GM21423 (cell line): ENCODE results near the gene SOX6.

Experiments
- ATAC-seq: cut with Tn5 transposase; IDR thresholded peaks from one replicate; pipeline ENCODE4 v1.9.1; 2021; ENCODE audit warnings: mild to moderate bottlenecking, moderate library complexity; ENCODE audit not compliant: unreplicated experiment

SOX6 gene

DNA sequence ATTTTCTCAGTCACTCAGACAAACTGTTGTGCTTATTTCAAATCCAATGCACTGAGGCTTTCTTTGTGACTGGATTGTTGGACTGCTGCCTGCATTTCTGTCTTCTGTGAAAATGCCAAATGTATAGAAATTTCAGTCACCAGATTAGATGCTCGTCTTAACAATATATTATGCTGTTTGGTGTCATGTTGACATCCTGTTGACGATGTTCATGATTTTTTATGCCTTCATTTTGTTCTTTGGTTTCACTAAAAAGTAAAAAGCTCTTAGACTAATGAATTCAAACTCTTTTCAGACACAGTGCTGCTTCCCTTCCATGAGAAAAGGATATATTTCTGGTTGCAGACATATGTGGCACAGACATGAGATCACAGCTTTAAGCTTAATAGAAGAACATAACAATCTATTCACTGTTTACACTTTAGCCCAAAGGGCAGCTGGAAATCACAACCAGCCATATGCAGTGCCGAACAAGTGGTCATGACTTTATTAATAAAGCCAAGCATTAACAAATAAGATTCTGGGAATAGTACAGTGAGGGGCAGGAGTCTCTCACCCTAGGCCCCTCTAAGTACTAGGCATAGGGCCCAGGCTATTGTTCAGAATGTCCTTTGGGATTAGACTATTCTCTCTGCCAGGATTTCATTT lies 9.4 kb upstream of the SOX6 start:
- ATAC-seq, result no peak

DNA sequence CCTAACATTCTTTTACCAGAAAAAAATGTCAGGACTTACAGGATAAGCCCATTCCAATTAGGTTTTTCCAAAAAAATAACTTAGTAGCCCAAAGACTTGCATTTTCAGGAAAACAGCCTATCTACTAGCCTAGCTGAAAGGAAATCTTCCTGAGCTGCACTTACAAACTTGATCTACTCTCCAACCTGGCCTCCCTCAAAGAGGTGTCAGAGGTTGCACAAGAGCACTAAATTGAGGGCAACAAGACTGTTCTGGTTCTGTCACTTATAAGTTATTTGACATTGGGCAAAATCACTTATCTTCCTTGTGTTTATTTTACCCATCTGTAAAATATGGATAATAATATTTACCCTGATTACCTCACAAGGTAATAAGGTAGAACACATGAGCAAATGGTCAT lies 7.9 kb upstream of the SOX6 start:
- no peak for ATAC-seq

DNA sequence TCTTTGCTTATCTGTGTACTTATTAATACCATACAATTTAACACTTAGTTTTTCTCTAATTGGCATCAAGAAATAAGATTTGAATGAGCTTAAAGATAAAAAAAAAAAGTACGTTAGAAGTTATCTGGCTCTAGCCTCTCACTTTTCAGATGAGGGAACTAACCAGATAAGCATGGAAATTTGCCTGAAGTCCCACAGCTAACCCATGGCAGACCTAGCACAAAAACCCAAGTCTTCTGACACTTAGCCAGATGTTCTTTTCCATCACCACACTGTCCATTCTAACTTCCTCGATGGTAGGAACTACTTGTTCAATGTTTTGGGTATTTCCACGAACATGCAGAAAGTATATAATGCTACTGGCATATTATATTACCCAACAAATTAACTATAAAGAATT lies 7.4 kb upstream of the SOX6 start:
- no peak for ATAC-seq

DNA sequence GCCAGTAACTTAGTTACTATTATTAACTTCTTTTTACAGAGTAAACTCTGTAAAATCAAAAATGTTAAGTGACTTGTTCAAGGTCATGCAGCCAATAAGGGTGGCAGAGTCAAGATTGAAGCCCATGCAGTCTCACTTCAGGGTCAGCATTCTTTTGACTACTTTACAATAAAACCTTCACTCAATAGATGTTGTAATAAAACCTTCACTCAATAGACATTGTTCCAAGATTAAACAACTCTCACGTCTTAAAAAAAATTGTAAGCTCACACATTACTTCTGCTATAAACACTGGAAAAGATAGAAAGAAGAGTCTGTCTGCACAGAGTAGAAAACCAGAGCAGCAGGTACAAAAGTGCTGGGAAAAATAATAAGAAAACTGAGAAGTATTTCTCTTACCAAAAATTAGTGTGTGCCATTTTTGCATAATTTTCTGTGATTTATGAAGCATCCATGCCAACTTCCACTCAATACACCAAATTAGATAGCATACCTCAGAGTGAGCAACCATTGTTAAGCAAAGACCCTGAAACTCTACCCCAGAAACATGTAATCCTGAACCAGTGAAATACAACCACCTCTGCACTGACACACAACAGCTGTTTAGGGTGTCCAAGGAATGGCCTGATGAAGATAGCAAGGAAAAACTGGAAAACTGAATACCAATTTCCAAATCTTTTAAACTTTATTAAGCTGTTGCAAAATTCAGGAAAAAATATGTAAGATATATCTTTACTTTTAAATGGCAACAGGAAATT lies 4.9 kb upstream of the SOX6 start:
- ATAC-seq, result no peak

DNA sequence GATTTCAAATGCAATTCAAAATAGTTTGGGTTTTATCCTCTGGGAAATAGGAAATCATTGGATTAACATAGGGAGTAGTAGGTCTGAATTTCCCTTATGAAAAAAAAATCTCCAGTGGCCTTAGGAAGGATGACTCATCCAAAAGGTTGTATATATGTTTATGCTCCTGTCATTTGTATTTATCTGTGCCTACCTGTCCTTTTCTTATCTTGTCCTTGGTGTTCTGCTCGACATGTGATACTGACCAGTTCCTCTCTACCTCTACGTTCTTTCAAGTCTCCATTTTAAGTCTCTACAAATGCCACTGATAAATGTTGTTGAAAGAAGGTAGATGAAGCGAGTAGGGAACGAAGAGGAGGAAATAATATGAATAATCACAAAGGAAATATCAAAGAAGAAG lies 3.0 kb upstream of the SOX6 start:
- ATAC-seq, result no peak

DNA sequence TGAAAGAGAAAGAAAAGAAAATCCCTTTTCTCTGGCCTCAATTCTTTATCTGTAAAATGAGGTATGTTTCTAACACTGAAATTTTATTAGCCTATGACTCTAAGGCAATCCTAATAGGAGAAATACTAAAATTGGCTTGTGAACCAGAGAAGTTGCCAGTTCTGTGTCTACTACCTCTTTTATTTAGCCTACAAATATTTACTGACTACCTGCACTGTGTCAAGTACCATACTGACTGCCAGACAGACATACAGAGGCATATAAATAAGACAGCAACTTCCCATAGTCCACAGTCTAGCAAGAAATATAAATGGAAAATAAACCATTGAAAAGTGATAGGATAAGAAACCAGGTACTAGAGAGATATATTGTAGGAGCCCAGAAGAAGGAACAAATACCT lies 2.4 kb upstream of the SOX6 start:
- no peak for ATAC-seq

DNA sequence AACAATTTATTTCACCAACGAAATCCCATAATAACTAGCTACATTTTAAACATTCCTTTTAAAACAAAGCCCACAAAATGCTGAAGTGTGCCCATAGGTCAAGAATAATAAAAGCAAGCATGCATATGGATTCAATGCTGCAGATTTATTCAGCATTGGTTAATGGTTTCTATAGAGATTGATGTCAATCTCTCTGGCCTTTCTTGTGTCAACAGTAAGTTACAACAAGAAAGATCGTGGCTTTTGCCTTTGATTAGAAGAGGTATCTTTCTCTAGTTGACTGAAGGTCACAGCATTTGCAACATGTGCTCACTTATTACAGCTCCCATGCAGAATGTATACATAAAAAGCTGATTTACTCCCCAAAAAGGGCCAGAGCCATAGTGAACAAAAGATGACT lies 1.4 kb upstream of the SOX6 start:
- ATAC-seq, result no peak

DNA sequence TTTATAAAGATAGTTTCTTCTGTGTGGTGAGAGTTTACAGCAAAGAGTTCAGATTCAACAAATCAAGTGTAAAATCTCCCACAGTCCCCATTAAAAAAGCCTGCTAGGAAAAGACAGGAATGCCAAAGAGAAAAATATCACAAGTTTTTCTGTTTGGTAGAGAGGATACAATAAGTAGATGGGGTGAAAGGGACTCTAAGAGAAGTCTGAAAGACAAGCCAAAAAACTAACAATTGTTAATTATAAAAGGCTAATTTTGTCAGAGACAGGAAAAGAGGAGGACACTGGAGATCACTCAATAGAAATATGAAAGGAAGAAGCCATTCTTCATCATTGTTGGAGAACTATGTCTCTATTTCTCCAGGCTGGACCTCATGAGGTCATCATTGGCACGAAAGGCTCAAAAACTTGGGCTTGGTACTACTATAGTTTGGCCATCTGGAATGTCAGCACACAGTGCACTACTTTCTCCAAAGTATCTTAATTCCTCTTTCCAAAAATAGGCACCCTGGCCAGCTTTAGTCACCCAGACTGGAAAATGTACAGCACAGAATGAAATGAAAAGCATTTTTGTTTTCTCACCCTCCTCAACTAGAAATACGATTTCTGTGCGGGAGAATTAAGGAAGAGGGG lies 531 bp upstream of the SOX6 start:
- ATAC-seq, result no peak

DNA sequence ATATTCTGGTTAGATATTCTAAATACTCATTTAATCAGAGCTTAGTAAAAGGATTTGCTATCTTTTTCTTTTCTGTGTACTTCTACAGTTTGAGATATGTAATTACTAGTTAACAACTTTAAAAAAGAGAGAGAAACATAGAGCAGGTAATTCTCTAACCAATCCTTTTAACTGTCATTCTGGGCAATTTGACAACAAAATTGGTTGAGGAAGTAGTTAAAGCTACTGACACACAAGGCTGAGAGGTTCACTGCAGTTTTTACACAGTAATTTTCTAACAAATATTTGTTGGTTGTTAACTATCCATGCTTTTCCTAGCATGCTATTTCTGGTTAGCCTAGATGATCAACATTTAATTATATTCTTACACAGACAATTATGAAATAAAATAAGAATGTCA lies 3.6 kb downstream of the SOX6 start:
- no peak for ATAC-seq

DNA sequence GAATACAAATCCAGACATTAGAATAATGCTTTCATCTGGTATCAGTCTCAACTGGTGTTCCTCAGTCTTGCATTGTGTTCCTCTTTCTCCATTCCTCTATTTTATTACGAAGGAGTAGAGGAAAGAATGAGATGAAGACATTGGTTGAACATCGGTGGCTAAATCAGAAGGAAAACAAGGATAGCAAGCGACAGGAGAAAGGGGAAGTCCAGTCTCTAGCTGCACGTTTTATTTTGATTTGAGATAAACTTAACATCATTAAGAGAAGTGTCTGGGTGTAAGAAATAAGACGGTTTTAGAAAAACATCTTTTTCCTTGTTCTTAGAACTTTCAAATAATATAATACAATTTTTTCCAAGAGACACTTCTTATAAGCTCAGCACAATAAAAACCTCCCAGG lies 6.2 kb downstream of the SOX6 start:
- ATAC-seq, result no peak

DNA sequence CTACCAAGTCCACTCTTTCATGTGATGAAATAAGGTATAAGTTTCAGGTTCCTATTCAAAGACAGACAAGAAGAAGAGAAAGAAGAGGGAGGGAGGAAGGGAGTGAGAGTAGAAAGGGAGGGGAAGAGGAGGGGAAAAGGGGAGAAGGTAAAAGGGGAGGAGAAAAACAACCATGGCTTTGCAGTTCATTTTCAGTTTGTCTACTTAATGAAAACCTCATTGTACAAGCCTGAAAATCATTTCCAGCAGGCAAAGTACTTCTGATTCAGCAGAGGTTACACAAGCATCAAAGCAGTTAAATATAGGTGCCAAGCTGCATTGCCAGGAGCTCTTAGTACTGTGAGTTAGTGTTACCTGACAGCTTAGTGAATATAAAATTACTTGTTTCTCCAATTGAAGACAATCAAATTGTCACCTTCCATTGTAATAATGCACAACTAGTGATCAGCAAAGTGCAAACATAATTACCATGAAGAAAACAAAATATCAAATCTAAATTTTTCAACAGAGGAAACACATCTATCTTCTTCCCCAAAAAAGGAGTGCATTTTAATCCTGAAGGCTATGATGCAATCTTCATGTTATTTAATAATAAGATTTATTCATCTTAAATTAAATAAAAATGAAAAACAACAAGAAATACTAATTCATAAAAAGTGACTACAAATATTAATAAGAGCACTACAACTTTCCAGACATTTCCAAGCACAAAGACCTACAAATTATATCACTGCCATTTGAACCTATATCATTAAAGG lies 8.2 kb downstream of the SOX6 start:
- ATAC-seq, result no peak

DNA sequence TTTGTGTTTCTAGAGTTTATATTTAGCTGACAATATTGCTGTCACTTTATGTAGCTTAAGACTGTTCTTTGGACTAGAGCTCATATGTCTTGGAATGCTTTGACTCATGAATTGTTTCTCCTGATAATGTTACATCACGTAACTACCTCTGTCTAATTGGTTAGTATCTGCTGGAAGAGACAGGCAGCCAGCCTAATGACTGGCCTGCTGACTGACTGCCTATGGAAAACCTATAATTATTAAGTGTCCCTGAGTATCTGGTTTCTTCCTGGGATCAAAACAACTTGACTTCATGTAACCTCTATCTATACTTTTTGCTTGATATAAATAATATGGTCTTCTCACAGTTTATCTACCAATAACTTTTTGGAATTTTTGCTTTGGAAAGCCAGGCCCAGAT lies 9.4 kb downstream of the SOX6 start:
- no peak for ATAC-seq

DNA sequence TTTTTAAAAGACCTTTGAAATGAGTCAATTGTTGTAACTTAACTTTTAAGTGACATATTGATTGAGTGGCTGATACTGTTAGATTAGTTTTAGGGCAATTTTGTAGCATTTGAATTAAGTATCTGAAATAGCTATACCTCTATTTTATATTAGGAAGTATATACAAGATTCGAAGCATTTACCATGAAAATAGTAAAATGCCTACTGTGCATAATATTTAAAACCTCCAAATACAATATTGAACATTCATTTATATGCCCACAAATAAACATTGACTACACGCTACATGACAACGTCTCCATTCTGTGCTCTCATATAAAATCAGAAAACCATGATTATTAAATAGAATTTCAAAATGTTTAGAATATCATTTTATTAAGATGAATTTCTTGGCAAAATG lies 14.5 kb downstream of the SOX6 start:
- ATAC-seq, result no peak

DNA sequence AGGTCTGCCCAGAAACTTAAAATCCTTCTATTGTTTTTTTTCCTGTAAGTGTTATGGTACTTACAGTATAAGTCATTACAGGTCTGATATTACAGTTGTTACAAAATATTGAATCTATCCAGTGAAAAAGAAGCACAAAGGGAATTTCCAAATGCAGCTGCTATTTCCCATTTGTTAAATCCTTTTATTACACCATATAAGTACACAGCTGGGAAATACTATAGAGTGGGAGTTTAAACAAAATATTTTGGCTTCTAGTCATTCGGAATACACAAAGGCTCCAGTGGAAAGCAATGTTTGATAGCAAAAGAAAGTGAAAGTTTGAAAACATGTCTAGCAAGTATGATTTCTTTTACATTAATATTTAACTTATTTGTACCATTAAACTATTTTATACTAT lies 18.0 kb downstream of the SOX6 start:
- no peak for ATAC-seq

DNA sequence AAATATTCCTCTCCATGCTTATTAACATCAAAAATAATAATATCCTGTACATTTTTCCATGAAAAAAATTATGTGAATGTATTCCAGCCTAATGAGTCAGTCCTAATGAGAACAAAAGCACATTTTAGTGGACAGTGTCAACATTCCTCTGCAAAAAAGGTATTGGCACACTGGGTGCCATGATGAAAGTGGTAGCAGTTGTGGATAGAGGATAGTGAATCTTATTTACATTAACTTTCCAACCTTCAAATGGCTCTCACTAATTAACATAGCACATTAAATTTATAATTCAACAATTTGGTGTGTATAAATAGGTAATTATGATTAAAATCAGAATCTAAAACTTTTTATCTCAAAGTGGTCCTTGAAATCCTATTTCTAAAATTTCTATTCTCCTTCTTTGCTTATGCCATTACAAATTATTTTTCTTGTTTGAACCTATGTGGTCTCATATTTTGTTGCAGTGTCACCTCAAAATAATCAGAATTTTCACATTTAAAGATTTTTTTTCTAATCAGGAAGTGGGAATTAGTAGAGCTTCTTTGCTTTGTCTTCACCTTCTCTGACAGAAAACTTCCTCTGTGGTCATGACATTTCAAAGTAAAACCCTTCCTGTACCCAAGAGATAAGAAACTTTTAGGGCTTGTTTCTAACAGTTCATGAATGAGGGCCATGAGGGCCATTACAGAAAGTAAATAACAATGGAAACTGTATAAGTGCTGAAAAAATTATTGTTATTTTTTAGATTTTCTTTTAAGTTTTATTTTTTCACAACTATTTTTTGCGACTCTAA lies 18.7 kb downstream of the SOX6 start:
- ATAC-seq, result no peak

DNA sequence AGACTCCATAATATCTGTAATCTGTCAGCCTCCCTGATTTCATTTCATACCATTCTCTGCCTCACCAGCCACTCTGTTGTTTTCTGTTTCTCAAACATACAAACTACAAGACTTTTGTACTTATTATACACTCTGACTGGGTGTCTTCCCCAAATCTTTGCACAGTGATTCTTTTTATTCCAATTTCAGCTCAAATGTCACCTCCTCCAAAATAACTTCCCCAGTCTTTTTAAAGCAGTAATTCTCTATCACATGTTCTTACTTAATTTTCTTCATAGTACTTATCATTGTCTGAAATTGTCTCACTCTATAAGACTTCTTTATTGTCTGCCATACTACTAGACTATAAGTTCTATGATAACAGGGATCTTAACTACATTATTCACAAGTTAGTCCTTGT lies 19.6 kb downstream of the SOX6 start:
- ATAC-seq, result no peak

DNA sequence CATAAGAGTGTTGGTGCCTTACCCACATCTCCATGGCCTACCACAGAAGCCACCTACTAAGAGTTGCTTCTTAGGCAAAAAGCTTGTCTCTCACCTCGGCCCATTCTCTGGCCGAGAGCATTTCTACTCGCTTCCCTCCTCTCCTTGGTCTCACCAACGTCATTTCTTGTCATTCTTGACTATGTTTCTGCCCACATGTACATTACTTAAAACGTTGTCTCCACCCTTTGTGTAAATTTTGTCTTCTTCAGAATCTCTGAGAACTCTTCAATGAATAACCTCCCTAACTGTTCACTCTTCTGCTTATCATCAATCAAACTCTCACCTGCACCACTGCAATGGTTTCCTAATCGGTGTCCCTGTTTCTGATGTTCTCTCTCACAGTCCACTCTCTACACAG lies 20.1 kb downstream of the SOX6 start:
- no peak for ATAC-seq

DNA sequence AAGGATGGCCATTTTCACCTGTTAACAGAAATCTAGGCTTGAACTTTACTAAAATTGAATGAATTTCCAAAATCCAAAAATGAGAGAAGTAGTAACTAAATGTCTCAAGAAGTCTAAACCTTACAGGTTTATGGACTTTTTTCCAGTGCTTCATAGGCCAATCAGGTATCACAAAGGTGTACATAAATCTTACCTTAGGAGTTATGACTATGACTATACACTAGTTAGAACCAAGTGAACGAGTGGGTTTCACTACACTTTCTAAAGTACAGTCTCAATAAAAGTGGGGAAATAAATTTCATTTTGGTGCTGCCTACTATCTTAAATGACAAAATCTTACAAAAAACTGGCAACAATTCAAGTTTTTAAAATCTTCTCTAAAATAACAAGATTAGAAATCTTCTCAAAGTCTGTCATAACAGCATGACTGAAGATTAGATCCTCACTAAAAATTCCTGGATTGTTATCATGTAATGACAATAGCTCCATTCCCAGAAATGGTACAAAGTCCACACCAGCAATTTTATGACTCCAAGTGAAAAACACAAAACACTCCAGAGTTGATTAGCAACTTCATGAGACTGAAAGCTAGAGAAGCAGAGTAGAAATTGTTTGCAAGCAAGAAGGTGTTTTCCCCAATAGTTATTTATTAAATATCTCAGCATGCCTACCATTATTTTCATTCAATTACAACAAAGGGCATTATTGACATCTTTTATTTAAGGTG lies 20.9 kb downstream of the SOX6 start:
- ATAC-seq, result no peak

DNA sequence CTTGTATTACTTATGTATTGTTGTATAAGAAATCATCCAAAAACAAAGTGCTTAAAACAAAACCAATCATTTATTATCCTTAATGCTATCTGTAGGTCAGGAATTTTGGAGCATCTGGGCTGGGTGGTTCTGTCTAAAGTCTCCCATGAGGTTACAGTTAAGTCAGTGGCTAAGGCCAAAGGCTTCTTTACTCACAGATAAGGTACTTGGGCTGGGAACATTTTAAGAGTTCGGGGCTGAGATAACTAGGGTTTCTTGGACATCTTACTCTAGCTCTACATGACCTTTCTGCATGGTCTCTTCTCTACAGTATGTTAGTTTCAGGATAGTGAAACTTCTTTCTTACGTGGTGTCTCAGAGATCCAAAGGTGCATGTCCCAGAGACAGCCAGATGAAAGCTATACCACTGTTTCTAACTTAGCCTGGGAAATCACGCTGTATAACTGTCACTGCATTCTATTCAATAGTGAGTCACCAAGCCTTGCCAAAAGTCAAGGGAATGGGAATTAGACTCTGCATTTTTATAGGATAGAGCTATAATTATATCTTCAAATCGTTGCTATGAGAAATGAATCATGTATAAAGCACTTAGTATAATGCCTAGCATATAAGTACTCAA lies 29.6 kb downstream of the SOX6 start:
- ATAC-seq, result no peak

DNA sequence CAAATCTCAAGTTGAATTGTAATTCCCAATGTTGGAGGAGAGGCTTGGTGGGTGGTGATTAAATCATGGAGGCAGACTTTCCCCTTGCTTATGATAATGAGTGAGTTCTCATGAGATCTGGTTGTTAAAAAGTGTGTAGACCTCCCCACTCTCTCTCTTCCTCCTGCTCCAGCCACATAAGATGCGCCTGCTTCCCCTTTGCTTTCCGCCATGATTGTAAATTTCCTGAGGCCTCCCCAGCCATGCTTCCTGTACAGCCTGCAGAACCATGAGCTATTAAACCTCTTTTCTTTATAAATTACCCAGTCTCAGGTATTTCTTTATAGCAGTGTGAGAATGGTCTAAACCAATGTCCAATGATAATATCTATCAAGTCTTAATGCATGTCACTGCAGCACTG lies 34.2 kb downstream of the SOX6 start:
- no peak for ATAC-seq
